Caco-2 (cell line): ENCODE results near the gene ANO6. TPM values are rescaled to one million over a fixed set of nuclear protein-coding genes. Genes with fewer than 3 reads are reported as not detected.

Source experiments
- BruUV-seq: library from RNA; stranded (reverse); fragments of 400-500 nt; replicated peaks from 2 replicates; lab custom pipeline; 2021; lab: Mats Ljungman, UMichigan
- CTCF ChIA-PET: fragments of 300-600 bp; sonication (Branson Sonifier 250); formaldehyde crosslinking; loops from one replicate; lab custom pipeline; 2022; ENCODE audit warnings: antibody characterized with exemption; lab: Charles Lee
- POLR2A ChIA-PET: fragments of 300-600 bp; sonication (Branson Sonifier 250); formaldehyde crosslinking; loops from one replicate; lab custom pipeline; 2022; ENCODE audit warnings: antibody characterized with exemption; lab: Charles Lee
- DNase-seq, 2 experiments: peaks; one replicate each; pipeline versions ENCODE4 v3.0.0 to v3.0.0-alpha.2; 2020 to 2022
- H3K27me3 ChIP-seq: replicated peaks from 2 replicates; pipeline ENCODE4 v1.6.0; 2011; ENCODE audit warnings: low read length; ENCODE audit not compliant: control insufficient read depth, insufficient read depth
- H3K36me3 ChIP-seq: 2 replicates; pipeline ENCODE4 v1.5.1; 2011; ENCODE audit warnings: low read length; ENCODE audit not compliant: control insufficient read depth, insufficient read depth
- H3K4me1 ChIP-seq: fragments of 250-450 bp; sonication (Bioruptor Pico); 2 replicates; pipeline ENCODE4 v1.5.1; 2020; ENCODE audit warnings: mild to moderate bottlenecking
- H3K4me3 ChIP-seq: 2 replicates; pipeline ENCODE4 v1.5.1; 2011; ENCODE audit warnings: low read depth, mild to moderate bottlenecking, control low read depth, low read length
- H3K9me3 ChIP-seq: fragments of 250-450 bp; sonication (Bioruptor Pico); 2 replicates; pipeline ENCODE4 v1.5.1; 2020; ENCODE audit warnings: mild to moderate bottlenecking, moderate library complexity
- H3K27ac Mint-ChIP-seq: one replicate; pipeline ENCODE4 v1.8.0; 2022; ENCODE audit warnings: mixed read lengths; ENCODE audit not compliant: unreplicated experiment
- H3K27me3 Mint-ChIP-seq: one replicate; pipeline ENCODE4 v1.8.0; 2022; ENCODE audit warnings: mixed read lengths; ENCODE audit not compliant: insufficient read depth, unreplicated experiment
- H3K36me3 Mint-ChIP-seq: one replicate; pipeline ENCODE4 v1.8.0; 2022; ENCODE audit warnings: mild to moderate bottlenecking, mixed read lengths; ENCODE audit not compliant: insufficient read depth, unreplicated experiment
- H3K4me1 Mint-ChIP-seq: one replicate; pipeline ENCODE4 v1.8.0; 2022; ENCODE audit warnings: low read depth, mixed read lengths; ENCODE audit not compliant: unreplicated experiment
- H3K4me3 Mint-ChIP-seq: one replicate; pipeline ENCODE4 v1.8.0; 2022; ENCODE audit warnings: mild to moderate bottlenecking, moderate library complexity, mixed read lengths; ENCODE audit not compliant: unreplicated experiment
- H3K9me3 Mint-ChIP-seq: one replicate; pipeline ENCODE4 v1.8.0; 2022; ENCODE audit warnings: mixed read lengths; ENCODE audit not compliant: unreplicated experiment
- intact Hi-C: fragments of 100-400 bp; cut with micrococcal nuclease; formaldehyde crosslinking; loops from one replicate; pipeline ENCODE4 v1.10.0; 2022; ENCODE audit not compliant: unreplicated experiment
- total RNA-seq: library from RNA; stranded (reverse); gene quantifications from 2 replicates; pipeline ENCODE4 v1.2.3, GENCODE V29; 2022
- TF ChIP-seq, protein P1 (sequence below), 2 experiments: fragments of 200-600 bp in 1 of 2; IDR thresholded peaks; 1 replicate in 1 of 2; 2 replicates in 1 of 2; pipeline versions ENCODE4 v1.5.1 to v1.8.0; 2011 to 2022; ENCODE audit warnings: antibody characterized with exemption in 1 of 2, control low read depth in 1 of 2, inconsistent platforms in 1 of 2, low read depth in 1 of 2, low read length in 1 of 2, mild to moderate bottlenecking in 1 of 2, moderate library complexity in 1 of 2; ENCODE audit not compliant: insufficient read depth in 1 of 2, severe bottlenecking in 1 of 2, unreplicated experiment in 1 of 2

The ANO6 gene
- total RNA-seq, 1 experiment from 2014 or later, result 126 TPM

DNA sequence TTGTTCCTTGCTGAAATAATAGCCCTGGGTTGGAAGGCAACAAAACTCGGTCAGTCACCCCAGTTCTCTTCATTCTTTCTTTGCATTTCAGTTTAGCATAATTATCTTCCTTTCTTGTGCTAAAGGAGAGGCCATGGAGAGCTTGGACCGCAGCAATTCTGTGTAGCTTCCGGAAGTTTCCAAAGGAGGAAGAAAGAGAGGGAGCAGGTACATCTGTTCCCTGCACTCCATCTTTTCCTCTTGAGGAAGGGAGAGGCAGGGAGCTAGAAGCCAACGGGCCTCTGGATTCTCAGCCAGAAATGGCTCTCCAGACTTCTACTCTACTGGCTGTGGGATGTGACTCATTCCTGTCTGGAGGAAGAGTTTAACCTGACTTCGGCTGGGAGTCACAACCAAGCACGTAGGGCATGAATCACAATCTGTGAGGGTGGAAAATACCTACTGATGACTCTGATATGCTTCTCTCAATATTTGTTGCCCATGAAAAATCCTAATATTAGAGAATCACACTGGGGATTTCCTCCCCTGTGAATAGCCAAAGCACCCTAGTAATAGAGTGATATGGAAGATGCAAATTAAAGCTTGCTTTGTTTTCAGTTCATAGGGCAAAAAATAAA is 17.0 kb downstream of the ANO6 start:
- no peaks in the 10 kb centered on the region for H3K9me3 Mint-ChIP-seq
- H3K9me3 ChIP-seq, result no peaks in the 10 kb centered on the region
- intact Hi-C loops, result no loop called here
- peaks cover 49% of the 10 kb centered on the region for H3K4me1 Mint-ChIP-seq
- peak overlapping the region; percentile 77 for H3K27ac Mint-ChIP-seq
- ChIA-PET CTCF (no interaction called here), POLR2A (interaction anchor here (1.4 kb wide), 1 partner anchor 17 kb away, joined by 3 read pairs; the partner anchor contains the start of gene ANO6)
- no TSS peak for BruUV-seq
- no peaks in the 10 kb centered on the region; the same call in 1 of the 2 replicates for H3K36me3 ChIP-seq
- H3K4me3 Mint-ChIP-seq, result peak overlapping the region; percentile 17
- no peak overlapping the region for H3K4me3 ChIP-seq
- H3K27me3 ChIP-seq, result no peaks in the 10 kb centered on the region
- H3K4me1 ChIP-seq, result peaks cover 59% of the 10 kb centered on the region
- H3K36me3 Mint-ChIP-seq, result peaks cover 50% of the 10 kb centered on the region
- no peaks in the 10 kb centered on the region for H3K27me3 Mint-ChIP-seq
- TF ChIP-seq, protein P1, sequence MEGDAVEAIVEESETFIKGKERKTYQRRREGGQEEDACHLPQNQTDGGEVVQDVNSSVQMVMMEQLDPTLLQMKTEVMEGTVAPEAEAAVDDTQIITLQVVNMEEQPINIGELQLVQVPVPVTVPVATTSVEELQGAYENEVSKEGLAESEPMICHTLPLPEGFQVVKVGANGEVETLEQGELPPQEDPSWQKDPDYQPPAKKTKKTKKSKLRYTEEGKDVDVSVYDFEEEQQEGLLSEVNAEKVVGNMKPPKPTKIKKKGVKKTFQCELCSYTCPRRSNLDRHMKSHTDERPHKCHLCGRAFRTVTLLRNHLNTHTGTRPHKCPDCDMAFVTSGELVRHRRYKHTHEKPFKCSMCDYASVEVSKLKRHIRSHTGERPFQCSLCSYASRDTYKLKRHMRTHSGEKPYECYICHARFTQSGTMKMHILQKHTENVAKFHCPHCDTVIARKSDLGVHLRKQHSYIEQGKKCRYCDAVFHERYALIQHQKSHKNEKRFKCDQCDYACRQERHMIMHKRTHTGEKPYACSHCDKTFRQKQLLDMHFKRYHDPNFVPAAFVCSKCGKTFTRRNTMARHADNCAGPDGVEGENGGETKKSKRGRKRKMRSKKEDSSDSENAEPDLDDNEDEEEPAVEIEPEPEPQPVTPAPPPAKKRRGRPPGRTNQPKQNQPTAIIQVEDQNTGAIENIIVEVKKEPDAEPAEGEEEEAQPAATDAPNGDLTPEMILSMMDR (IDR thresholded peaks at IDR 0.05; ENCODE audit: insufficient read depth in 1 of 2, low read depth in 1 of 2, low read length in 1 of 2, severe bottlenecking in 1 of 2, unreplicated experiment in 1 of 2), result no peak
- peak in 1 of 2 experiments; percentile 45 for DNase-seq

GRCh38 chr12:45234139-45234865 is 18.4 kb downstream of the ANO6 start:
- H3K27me3 ChIP-seq, result no peaks in the 10 kb centered on the region
- Mint-ChIP-seq H3K4me1 (peaks cover 53% of the 10 kb centered on the region), H3K9me3 (no peaks in the 10 kb centered on the region), H3K36me3 (peaks cover 51% of the 10 kb centered on the region), H3K27ac (peak overlapping the region; percentile 77), H3K27me3 (no peaks in the 10 kb centered on the region), H3K4me3 (peak overlapping the region; percentile 27)
- TF ChIP-seq, protein P1 (IDR thresholded peaks at IDR 0.05; ENCODE audit: insufficient read depth in 1 of 2, low read depth in 1 of 2, low read length in 1 of 2, severe bottlenecking in 1 of 2, unreplicated experiment in 1 of 2), result no peak
- H3K36me3 ChIP-seq, result no peaks in the 10 kb centered on the region
- BruUV-seq, result no TSS peak
- H3K9me3 ChIP-seq, result no peaks in the 10 kb centered on the region
- intact Hi-C loops, result loop anchor here (1.0 kb wide), 2 partner anchors 26 to 50 kb away; no protein-coding TSS in a partner anchor
- ChIA-PET CTCF (interaction anchor here (0.6 to 1.4 kb wide), 2 partner anchors 32 to 35 kb away, joined by 3 to 7 read pairs; no protein-coding TSS in a partner anchor), POLR2A (interaction anchor here (0.6 to 1.4 kb wide), 3 partner anchors 19 to 39 kb away, joined by 6 to 10 read pairs (median 7); partner anchors contain the start of gene ANO6)
- H3K4me1 ChIP-seq, result peaks cover 59% of the 10 kb centered on the region
- H3K4me3 ChIP-seq, result no peak overlapping the region
- peak; percentile 47 to 55 for DNase-seq
